ENCODE data around the gene EOLA1.
"Not testable (repeated sequence)": the region's sequence is repeated elsewhere in the genome, so short reads cannot be mapped to it uniquely, and the experiment has no call there.

EOLA1 gene

GRCh38 chrX:149540621-149541520 lies at the start of gene EOLA1:
TSS of gene EOLA1 (plus strand) at chrX:149541012. CDS start at chrX:149545631, 4,619 bp downstream.
- peak in 1 of 2 donors; percentile 85 for DNase-seq

- no peak for DNase-seq
These were observed 49.0 kb upstream of the EOLA1 start for GRCh38 chrX:149491812-149492211.

- no peak for DNase-seq
These were observed 46.9 kb upstream of the EOLA1 start for GRCh38 chrX:149493567-149494562.

GRCh38 chrX:149494844-149495565 lies 45.8 kb upstream of the EOLA1 start:
- no peak for DNase-seq

- no peak for DNase-seq
These were observed 45.2 kb upstream of the EOLA1 start for GRCh38 chrX:149495573-149496071.

GRCh38 chrX:149497054-149497453 lies 43.8 kb upstream of the EOLA1 start:
- DNase-seq, result no peak

- no peak for DNase-seq
These were observed 43.2 kb upstream of the EOLA1 start for GRCh38 chrX:149497626-149498025.

GRCh38 chrX:149498767-149499166 lies 42.0 kb upstream of the EOLA1 start:
- no peak for DNase-seq

GRCh38 chrX:149499766-149500165 lies 41.0 kb upstream of the EOLA1 start:
- no peak for DNase-seq

GRCh38 chrX:149502923-149503322 lies 37.9 kb upstream of the EOLA1 start:
- DNase-seq, result not testable (repeated sequence)

GRCh38 chrX:149503446-149503845 lies 37.4 kb upstream of the EOLA1 start:
- DNase-seq, result not testable (repeated sequence)

- DNase-seq, result no peak
These were observed 36.4 kb upstream of the EOLA1 start for GRCh38 chrX:149504226-149504914.

GRCh38 chrX:149504915-149505651 lies 35.7 kb upstream of the EOLA1 start, which contains the start of gene IDS:
TSS of gene IDS (minus strand) at chrX:149505306. CDS start at chrX:149505137, 169 bp downstream.
- peak; percentile 77 to 78 for DNase-seq

GRCh38 chrX:149505671-149506070 lies 35.1 kb upstream of the EOLA1 start:
- no peak for DNase-seq

GRCh38 chrX:149506349-149506748 lies 34.5 kb upstream of the EOLA1 start:
- no peak for DNase-seq

- DNase-seq, result no peak
These were observed 32.3 kb upstream of the EOLA1 start for GRCh38 chrX:149508467-149508866.

GRCh38 chrX:149510386-149510785 lies 30.4 kb upstream of the EOLA1 start:
- no peak for DNase-seq

GRCh38 chrX:149511081-149511480 lies 29.7 kb upstream of the EOLA1 start:
- DNase-seq, result no peak

GRCh38 chrX:149512225-149512885 lies 28.5 kb upstream of the EOLA1 start:
- DNase-seq, result peak; percentile 40 to 57

- no peak for DNase-seq
These were observed 26.9 kb upstream of the EOLA1 start for GRCh38 chrX:149513825-149514428.
